ENCODE measurements around the gene FSIP1. TPM values are rescaled to one million over a fixed set of nuclear protein-coding genes. Genes with fewer than 3 reads are reported as not detected.

Gene FSIP1
- total RNA-seq, 2 experiments from 2014 or later: 0.22 to 0.34 TPM

DNA sequence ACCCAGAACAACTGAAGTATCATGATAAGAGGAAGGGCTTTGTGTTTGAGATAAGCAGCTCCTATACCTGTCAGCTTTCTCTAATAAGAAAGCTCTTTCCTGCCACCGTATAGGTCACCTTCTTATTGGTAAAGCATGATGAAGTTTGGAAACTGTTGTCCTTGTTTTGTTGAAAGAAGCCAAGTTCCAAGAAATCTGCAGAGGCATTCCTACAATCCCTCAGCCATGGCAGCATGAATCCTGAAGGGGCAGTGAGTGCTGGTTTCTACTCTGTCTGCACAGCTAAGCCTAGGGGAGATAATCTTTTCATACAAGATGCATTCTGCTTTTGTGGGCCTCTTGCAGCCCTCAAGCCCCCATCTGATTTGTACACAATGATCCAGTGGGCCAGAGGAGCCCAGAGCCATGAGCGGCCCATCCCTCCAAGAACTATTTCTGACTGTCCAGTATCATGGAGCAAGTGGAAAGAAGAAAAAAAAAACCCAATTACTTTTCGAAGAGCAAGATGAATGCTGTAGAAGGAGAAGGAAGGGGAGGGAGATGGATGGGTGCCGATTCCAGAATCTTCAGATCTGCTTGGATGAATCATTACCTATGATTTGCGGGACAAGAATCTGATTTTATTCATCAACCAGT lies 203.7 kb downstream of the FSIP1 start:
- ChIA-PET POLR2A (no interaction called here), CTCF (interaction anchor here (1.6 kb wide), 1 partner anchor 46 kb away, joined by 7 read pairs; no protein-coding TSS in a partner anchor)
- intact Hi-C loops (cut with DNase I, micrococcal nuclease): loop anchor here in 1 of 2 experiments (2.0 kb wide), 1 partner anchor 760 kb away; no protein-coding TSS in a partner anchor
- H3K4me3 ChIP-seq (ENCODE audit: low read length): no peak overlapping the region
- no peak for DNase-seq
- no peaks in the 10 kb centered on the region for H3K36me3 Mint-ChIP-seq (ENCODE audit: low read depth)
- H3K27me3 ChIP-seq (ENCODE audit: control insufficient read depth in 1 of 2, insufficient read depth in 2 of 2, low read length in 2 of 2): peaks cover 20 to 28% of the 10 kb centered on the region in 2 experiments
- H3K4me1 Mint-ChIP-seq (ENCODE audit: low read depth): peaks cover 15% of the 10 kb centered on the region
- peaks cover 0 to 9% of the 10 kb centered on the region in 2 experiments for H3K9me3 ChIP-seq (ENCODE audit: control insufficient read depth in 1 of 2, insufficient read depth in 1 of 2, low read length in 2 of 2)
- H3K9me3 Mint-ChIP-seq: no peaks in the 10 kb centered on the region
- no peaks in the 10 kb centered on the region for H3K36me3 ChIP-seq (ENCODE audit: insufficient read depth, low read length)
- H3K27me3 Mint-ChIP-seq: peaks cover 79% of the 10 kb centered on the region
- TF ChIP-seq, protein P1, sequence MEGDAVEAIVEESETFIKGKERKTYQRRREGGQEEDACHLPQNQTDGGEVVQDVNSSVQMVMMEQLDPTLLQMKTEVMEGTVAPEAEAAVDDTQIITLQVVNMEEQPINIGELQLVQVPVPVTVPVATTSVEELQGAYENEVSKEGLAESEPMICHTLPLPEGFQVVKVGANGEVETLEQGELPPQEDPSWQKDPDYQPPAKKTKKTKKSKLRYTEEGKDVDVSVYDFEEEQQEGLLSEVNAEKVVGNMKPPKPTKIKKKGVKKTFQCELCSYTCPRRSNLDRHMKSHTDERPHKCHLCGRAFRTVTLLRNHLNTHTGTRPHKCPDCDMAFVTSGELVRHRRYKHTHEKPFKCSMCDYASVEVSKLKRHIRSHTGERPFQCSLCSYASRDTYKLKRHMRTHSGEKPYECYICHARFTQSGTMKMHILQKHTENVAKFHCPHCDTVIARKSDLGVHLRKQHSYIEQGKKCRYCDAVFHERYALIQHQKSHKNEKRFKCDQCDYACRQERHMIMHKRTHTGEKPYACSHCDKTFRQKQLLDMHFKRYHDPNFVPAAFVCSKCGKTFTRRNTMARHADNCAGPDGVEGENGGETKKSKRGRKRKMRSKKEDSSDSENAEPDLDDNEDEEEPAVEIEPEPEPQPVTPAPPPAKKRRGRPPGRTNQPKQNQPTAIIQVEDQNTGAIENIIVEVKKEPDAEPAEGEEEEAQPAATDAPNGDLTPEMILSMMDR (IDR thresholded peaks at IDR 0.05): no peak
- no peak overlapping the region for H3K27ac Mint-ChIP-seq
- no peak overlapping the region for H3K27ac ChIP-seq (ENCODE audit: low read depth in 1 of 2, low read length in 2 of 2)
- no peak for ATAC-seq (ENCODE audit: poor library complexity)
- H3K4me3 Mint-ChIP-seq: peak overlapping the region; percentile 44
- H3K4me1 ChIP-seq (ENCODE audit: insufficient read depth, low read length): peaks cover 27% of the 10 kb centered on the region

DNA sequence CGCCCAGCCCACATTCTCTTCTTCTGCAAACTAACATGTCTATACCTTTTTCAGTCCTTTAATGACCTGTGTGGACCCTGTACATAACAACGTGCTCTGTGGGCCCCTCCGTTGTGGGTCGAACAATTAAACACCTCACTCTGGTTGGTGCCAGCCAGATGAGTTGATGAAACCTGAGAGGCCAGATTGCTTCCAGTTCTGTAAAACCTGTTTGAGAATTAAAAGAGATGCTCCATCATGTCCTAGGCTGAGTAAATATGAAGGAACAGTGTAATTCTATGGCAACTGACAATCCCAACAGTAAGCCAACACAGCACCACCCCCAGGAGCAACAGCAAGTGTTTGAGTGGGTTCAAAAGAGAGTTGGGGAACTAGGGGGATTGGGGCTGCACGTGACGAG lies 207.5 kb downstream of the FSIP1 start:
- Histone ChIP-seq H3K4me3 (ENCODE audit: low read length) (no peak overlapping the region), H3K4me1 (ENCODE audit: insufficient read depth, low read length) (peaks cover 9% of the 10 kb centered on the region), H3K9me3 (ENCODE audit: control insufficient read depth in 1 of 2, insufficient read depth in 1 of 2, low read length in 2 of 2) (no peaks in the 10 kb centered on the region), H3K27me3 (ENCODE audit: control insufficient read depth in 1 of 2, insufficient read depth in 2 of 2, low read length in 2 of 2) (peaks cover 7 to 14% of the 10 kb centered on the region in 2 experiments), H3K36me3 (ENCODE audit: insufficient read depth, low read length) (no peaks in the 10 kb centered on the region), H3K27ac (ENCODE audit: low read depth in 1 of 2, low read length in 2 of 2) (no peak overlapping the region)
- TF ChIP-seq, protein P1 (IDR thresholded peaks at IDR 0.05): no peak
- Mint-ChIP-seq H3K27me3 (peaks cover 64% of the 10 kb centered on the region), H3K36me3 (ENCODE audit: low read depth) (no peaks in the 10 kb centered on the region), H3K27ac (no peak overlapping the region), H3K4me3 (no peak overlapping the region), H3K4me1 (ENCODE audit: low read depth) (peaks cover 5% of the 10 kb centered on the region), H3K9me3 (no peaks in the 10 kb centered on the region)
- ATAC-seq (ENCODE audit: poor library complexity): no peak
- no peak for DNase-seq
- ChIA-PET CTCF (interaction anchor here (0.7 kb wide), 1 partner anchor 1017 kb away, joined by 3 read pairs; no protein-coding TSS in a partner anchor), POLR2A (no interaction called here)
- intact Hi-C loops (cut with DNase I, micrococcal nuclease): no loop called here

DNA sequence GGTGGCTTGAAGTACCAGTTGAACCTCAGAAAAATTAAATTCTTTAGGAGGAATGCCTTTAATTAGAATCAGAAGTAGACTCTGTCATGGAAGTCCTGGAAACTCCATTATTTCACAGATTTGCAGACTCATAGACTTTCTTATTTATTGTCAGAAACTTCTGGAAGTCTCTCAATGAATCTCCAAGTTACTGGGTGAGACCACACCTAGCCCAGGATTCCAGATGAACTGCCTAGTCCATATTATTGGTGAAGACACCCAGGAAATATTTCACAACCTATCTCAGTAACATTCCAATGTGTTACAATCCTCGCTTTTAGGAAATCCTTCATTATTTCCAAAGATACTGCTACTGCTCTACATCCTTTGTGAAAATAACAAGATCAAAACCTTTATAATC lies 208.2 kb downstream of the FSIP1 start:
- H3K27ac ChIP-seq (ENCODE audit: low read depth in 1 of 2, low read length in 2 of 2): no peak overlapping the region
- H3K9me3 ChIP-seq (ENCODE audit: control insufficient read depth in 1 of 2, insufficient read depth in 1 of 2, low read length in 2 of 2): no peaks in the 10 kb centered on the region
- no peak overlapping the region for H3K27ac Mint-ChIP-seq
- no peaks in the 10 kb centered on the region for H3K4me1 Mint-ChIP-seq (ENCODE audit: low read depth)
- ATAC-seq (ENCODE audit: poor library complexity) (no peak), DNase-seq (no peak)
- POLR2A ChIA-PET: no interaction called here
- no peaks in the 10 kb centered on the region for H3K9me3 Mint-ChIP-seq
- no peak overlapping the region for H3K4me3 ChIP-seq (ENCODE audit: low read length)
- peaks cover 58% of the 10 kb centered on the region for H3K27me3 Mint-ChIP-seq
- peaks cover 1% of the 10 kb centered on the region for H3K4me1 ChIP-seq (ENCODE audit: insufficient read depth, low read length)
- intact Hi-C loops (cut with DNase I, micrococcal nuclease): no loop called here
- CTCF ChIA-PET: interaction anchor here (0.7 kb wide), 1 partner anchor 1017 kb away, joined by 3 read pairs; no protein-coding TSS in a partner anchor
- H3K36me3 Mint-ChIP-seq (ENCODE audit: low read depth): no peaks in the 10 kb centered on the region
- TF ChIP-seq, protein P1 (IDR thresholded peaks at IDR 0.05): no peak
- H3K4me3 Mint-ChIP-seq: no peak overlapping the region
- H3K27me3 ChIP-seq (ENCODE audit: control insufficient read depth in 1 of 2, insufficient read depth in 2 of 2, low read length in 2 of 2): peaks cover 2 to 14% of the 10 kb centered on the region in 2 experiments
- H3K36me3 ChIP-seq (ENCODE audit: insufficient read depth, low read length): no peaks in the 10 kb centered on the region

All from CD4-positive, alpha-beta T cell (primary cell).